Measurements from ENCODE around the gene EEFSEC.

The EEFSEC gene

GRCh38 chr3:128273109-128273840 lies 120.0 kb downstream of the EEFSEC start:
- DNase-seq (ENCODE audit: low spot score): no peak

DNA sequence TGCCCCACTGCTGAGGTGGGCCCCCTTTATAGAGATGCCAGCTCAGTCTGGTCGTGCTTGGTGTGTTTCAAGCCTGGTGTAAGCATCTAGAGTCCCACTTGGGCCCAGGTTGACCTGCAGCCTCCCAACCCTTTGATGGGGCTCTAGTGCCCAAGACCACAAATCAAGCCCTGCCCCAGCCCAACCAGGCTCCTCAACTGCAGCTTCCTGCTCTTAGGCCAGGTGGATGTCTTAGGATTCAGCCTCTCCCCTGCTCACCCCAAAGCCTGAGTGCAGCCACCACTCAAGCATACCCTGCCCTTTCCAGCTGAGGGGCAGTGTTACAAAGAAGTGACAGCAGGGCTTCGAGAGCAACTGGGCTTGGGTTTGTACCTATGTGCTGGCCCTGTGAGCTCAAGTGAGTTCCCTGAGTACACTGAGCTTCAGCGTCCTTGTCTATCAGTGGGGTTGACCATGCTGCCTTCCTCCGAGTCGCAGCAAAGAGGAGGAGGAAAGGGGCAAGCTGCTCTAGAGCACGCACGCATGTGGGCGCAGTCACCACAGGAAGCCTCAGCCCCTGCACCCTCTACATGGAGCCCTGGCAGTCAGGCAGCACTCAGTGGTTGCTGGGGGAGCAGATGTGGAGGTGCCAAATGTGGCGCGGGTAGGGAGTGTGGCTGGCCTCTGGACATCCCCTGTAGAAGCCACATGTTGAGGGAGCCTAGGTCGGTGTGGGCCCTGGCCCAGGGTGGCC lies 120.7 kb downstream of the EEFSEC start:
- no peak for DNase-seq (ENCODE audit: low spot score)

- peak; percentile 33 for DNase-seq (ENCODE audit: low spot score)
These were observed 121.6 kb downstream of the EEFSEC start for GRCh38 chr3:128274837-128275236.

DNA sequence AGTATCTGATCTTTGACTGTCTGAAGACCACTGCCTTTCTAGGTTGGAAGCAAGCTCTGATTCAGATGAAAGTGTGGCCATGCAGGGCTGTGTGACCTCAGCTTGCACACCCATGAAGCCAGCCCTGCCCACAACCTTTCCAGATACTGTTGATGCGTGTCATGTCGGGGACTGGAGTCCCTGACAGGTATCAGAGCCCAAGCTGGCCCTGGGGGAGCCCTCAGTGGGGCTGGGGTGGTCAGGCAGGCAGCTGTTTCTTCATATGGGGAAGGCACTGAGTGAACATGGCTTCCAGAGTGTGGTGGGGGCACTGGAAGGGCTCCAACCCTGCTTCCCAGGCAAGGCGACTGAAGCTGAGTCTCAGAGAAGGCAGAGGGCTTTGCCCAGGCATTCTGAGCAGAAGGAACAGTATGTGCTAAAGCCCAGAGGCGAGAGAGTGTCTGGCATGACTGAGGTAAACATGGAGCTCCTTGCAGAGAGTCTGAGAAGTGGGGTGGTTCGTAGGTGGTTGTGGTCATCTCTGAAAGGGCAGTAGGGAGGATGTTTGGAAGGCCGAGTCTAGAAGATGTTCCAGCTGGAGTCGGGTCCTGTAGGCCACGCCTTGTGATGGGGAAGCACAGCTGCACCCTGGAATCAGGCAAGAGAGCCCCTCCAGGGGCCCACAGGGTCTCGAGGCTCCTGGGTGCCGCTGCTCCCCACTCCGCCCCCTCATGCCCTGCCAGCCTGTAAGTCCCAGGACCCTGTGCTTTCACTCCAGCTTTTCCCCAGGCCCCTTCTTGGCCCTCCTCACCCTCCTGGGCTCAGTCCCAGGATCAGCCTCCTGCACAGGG lies 122.2 kb downstream of the EEFSEC start:
- no peak for DNase-seq (ENCODE audit: low spot score)

DNA sequence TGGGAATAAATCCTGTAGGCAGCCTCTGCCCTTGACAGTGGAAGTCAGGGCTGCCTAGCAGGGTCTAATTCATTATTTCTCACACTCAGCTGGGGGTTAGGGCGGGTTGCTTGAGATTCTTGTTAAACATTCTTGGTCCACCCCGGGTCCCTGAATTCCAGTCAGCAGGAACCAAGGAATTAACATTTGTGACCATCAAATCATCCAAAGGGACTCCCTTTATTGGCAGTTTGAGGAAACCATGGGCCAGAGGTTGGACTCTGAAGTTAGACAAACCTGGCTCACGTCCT lies 122.8 kb downstream of the EEFSEC start:
- no peak for DNase-seq (ENCODE audit: low spot score)

DNA sequence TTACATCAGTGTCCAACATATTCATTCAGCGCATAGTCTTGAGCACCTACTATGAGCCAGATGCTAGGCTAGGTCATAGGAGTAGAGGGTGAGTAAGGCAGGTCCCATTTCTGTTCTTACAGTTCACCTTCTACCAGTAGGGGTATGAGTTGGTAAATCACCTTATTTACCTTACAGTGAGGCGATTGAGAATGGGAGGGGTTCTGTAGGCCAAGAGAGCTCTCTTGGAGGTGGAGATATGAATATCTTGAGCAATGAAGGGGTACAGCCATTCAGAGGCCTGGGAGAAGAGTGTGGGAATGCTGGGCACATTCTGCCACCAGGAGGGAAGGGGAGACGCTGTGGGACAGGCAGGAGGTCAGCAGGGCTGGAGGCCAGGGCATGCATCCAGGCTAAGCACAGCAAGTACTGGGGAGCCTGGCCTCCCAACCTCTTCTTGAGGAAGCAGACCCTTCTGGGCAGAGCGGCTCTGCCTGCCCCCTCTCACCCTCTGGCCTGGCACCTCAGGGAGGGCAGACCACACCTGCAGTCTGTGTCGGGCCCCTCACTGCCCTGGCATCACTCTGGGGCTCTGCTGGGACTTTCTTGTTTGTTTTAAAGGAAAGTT lies 123.4 kb downstream of the EEFSEC start:
- no peak for DNase-seq (ENCODE audit: low spot score)

DNA sequence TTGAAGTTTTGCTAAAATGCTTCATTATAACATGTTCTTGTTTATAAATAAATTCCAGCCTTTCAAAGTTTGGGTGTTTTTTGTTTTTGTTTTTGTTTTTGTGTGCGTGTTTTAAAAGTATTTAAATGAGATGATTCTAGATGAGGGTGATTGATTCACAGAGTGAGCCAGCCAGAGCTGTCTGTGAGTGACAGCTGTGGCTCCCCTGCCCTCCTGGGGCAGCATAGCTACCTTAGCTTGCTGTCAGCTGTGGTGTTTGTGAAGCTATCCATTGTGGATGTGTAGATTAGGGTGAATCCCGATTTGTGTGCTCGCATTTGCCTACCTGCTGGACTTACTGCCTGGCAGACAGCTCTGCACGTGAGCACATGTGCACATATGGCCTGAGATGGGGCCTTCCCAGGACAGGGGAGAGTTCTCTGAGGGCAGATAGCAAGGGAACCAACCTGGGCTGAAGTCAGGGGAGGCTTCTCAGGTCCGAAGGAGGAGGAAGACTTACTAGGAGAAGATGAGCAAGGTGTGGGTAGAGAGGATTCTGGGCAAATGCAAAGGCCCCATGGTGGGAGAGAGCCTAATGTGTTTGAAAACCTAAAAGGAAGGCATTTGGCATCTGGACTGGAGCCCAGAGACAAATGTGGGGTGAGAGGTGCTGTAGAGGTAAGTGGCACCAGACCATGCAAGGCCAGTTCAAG lies 124.2 kb downstream of the EEFSEC start:
- no peak for DNase-seq (ENCODE audit: low spot score)

GRCh38 chr3:128278130-128278529 lies 124.8 kb downstream of the EEFSEC start:
- no peak for DNase-seq (ENCODE audit: low spot score)

DNA sequence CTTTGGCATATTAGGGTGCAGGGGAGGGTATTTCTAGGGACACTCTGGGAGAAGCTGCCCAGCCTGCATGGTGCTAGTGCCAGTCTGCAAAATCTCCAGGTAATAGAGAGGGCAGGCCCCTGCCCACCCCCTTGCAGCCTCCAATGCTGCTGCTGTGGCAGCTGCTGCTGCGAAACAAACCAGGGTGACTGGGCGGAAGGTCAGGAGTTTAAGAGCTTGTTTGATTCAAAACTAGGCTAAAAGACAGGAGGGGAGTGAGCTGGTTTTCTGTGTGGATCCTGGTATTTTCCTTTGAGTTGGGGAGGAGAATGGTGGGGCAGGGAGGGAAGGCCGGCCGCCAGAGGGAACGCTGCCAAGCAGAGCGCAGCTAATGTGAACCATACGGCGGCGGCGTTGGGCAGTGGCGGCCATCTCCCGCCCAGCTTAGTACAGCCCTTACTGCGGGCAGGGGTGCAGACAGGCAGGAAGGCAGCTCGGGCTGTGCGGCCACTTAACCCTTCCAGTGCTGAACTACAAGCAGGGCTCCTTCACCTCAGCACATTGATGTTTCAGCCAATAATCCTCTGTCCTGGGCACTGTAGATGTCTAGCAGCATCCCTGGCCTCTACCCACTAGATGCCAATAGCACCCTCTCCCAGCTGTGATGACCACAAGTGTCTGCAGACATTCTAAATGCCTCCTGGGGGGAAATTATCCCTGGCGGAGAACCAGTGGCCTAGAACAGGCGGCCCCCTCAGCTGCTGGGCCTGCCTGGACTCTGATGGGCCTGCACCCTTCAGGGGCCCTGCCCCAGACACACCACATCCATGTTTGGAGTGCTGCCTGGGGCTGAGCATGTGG lies 125.7 kb downstream of the EEFSEC start:
- DNase-seq (ENCODE audit: low spot score): peak; percentile 94

- no peak for DNase-seq (ENCODE audit: low spot score)
These were observed 126.3 kb downstream of the EEFSEC start for GRCh38 chr3:128279601-128279880.

DNA sequence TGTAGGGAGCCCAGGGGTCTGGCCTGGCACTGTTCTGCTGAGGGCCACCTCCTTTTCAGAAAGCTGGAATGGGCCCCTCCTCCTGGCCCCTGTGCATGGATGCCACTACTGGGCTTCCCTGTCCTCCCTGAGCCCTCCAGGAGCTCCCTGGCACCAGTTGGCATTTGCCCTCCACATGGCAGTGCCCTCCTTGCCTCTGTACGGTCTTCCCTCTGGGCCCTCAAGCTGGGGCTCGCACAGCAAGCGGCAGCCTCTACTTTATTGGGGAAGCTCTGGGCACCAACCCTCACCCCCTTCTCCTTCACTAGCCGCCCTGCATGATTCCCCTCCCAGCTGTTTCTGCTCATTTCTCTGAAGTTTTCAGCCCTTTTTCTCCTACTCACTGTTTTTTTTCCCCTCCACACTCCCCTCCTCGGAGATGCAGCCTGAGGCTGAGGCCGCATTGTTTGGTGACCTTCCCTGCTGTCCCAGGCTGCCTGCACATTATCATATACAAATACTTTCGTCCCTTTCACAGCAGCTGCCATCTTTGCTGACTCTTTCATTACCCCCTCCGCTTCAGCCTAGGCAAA lies 127.3 kb downstream of the EEFSEC start:
- no peak for DNase-seq (ENCODE audit: low spot score)

- no peak for DNase-seq (ENCODE audit: low spot score)
These were observed 127.8 kb downstream of the EEFSEC start for GRCh38 chr3:128281056-128281455.

DNA sequence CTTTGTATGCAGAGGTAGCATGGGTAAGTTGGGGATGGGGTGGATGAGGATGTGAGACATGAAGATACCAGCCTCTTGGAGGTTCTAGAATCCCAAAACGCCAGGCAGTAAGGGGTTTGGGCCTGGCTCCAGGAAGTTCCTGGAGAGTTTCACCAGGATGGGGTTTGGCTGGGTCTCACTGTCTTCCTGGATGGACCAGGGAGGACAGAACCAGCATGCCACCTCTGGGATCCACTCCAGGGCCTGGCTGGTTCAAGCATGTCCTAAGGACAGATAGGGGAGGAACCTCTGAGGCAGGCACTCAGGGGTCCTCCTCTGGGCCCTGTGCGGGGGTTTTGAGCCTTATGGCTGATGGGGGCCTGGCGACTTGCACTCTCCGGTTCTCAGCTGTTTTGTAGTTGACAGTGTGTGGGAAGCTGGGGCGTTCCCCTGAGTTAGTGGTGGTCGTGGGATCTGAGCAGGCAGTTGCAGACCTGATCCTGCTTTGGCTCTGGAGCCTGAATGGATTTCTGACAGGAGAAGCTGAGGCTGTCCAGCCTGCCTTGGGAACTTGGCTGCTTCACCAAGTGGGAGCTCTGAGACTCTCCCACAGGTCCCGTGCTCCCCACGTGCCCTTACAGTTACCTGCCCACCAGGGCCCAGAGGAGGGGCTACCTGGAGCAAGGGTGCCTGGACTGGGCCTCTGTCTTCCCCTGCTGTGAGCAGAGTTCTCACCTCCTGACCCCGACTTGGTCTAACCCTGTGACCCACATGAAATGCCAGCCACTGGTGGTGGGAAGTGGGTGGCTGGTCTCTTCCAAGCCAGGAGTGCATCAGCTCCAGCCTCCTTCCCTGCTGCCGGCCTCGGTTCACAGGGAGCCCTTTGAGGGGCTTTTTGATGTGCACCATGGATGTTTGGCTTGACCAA lies 128.4 kb downstream of the EEFSEC start:
- DNase-seq (ENCODE audit: low spot score): no peak

DNA sequence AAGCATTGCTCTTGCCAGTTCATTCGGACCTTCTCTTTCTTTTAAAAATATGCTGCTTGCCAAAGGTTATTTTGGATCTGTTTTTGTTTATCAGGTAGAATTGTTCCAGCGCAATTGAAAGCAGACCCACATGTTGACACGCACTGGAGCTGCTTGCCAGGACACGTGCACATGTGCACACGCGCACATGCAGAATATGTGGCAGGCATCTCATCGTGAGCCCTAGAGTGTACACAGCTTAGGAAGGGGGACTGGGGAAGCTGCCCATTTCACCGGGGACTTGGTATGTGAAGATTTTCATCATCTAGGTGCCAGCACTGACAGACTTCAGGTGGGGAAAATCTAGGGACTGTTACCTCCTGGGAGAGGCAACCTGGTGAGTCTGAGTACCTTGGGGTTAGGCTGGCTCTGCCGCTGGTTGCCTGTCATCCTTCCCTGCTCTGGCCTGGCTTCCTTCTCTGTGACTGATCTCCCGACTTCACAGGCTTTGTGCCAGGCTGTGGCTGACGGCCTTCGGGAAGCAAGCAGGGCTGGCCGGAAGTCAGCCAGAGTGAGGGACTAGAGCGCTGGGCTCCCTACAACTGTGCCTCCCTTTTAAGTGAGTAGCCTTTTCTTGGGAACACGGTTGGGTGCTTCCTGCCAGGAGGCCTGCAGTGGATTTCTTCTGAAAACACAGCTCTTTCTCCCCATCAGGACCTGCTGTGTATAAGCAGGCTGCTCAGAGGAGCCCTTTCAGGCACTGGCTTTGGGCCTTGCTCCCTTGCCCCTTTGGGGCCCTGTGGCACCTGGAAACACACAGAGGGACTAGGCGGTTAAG lies 129.3 kb downstream of the EEFSEC start:
- peak; percentile 85 for DNase-seq (ENCODE audit: low spot score)

DNA sequence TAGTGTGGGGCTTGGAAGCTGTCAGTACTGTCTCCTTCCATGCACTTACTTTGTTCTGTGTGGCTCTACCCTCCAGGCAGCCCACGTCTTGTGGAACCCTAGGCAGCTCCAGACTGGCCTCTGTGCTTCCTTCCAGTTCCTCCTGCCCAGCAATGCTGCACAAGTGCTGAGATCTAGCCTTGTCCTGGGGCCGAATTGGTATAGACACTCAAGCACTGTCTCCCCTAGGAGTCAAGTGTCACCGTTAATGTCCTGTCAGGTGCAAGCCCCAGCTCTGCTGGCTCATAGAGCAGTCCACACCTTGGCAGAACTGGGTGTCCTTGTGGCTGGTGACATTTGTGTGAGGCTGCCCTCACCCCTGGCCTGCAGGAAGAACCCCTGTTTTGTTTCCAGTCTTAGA lies 130.1 kb downstream of the EEFSEC start:
- no peak for DNase-seq (ENCODE audit: low spot score)

DNA sequence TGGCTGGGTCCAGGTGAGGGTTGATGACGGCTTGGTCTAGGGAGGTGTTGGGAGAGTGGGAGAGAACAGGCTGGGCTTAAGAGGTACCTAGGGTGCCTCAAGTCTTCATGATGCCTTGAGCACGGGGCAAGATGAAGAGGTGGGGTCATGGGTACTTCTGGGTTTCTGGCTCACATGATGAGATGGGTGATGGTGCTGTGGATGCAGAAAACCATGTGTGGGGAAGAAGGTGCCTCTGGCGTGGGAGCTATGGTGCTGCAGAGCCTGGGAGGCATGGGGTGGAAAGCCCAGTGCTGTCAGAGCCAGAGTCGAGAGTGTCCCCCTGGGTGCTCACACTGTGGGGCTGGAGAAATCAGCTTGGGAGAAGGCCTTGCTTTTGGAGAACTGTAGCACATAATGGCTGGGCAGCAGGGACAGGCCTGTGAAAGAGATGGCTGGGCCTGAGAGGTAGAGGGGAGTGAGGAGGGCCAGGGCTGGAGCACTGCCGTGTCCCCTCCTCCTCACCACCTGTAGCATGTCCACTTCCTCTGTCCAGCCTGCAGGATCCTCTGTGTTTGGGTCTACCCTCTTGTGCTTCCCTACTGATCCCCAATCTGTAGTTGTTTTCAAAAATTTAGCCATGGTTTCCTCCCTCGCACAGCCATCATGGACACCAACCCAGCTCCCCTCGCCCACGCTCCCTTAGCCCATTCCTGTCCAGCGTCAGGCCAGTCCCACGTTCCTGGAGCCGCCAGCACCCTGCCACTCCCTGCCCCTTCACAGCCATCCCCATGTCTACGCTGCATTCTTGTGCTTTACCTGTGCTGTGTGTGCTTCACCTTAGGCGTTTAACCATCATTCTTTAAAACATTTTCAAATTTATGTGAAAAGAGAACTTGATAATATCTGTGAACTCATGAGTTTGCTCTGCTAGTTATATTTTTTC lies 132.0 kb downstream of the EEFSEC start:
- no peak for DNase-seq (ENCODE audit: low spot score)

GRCh38 chr3:128285967-128286321 lies 132.7 kb downstream of the EEFSEC start:
- no peak for DNase-seq (ENCODE audit: low spot score)

- no peak for DNase-seq (ENCODE audit: low spot score)
These were observed 133.4 kb downstream of the EEFSEC start for GRCh38 chr3:128286691-128287090.

Measured in GM03348 (cell line).